VCaP (cell line): ENCODE measurements around the gene CPT1B.

ENCODE experiments used
- H3K27ac ChIP-seq: fragments of 450-650 bp; 2 replicates; pipeline ENCODE4 v1.5.1; 2017
- CTCF ChIP-seq: fragments of 450-650 bp; conservative IDR thresholded peaks from 2 replicates; pipeline ENCODE4 v1.5.1; 2017; ENCODE audit warnings: mild to moderate bottlenecking, moderate library complexity

Gene CPT1B

GRCh38 chr22:50587407-50587806, 9.2 kb upstream of the CPT1B start:
- no peak overlapping the region for H3K27ac ChIP-seq
- no peak for TF ChIP-seq CTCF

GRCh38 chr22:50586416-50586815, 8.2 kb upstream of the CPT1B start:
- no peak for TF ChIP-seq CTCF
- H3K27ac ChIP-seq, result no peak overlapping the region

GRCh38 chr22:50585781-50586180, 7.6 kb upstream of the CPT1B start:
- no peak for TF ChIP-seq CTCF
- no peak overlapping the region for H3K27ac ChIP-seq

- H3K27ac ChIP-seq, result no peak overlapping the region
- no peak for TF ChIP-seq CTCF
These were observed 7.0 kb upstream of the CPT1B start for GRCh38 chr22:50585238-50585637.

GRCh38 chr22:50584106-50585096, 6.2 kb upstream of the CPT1B start:
- H3K27ac ChIP-seq, result no peak overlapping the region
- no peak for TF ChIP-seq CTCF

GRCh38 chr22:50583294-50583861, 5.2 kb upstream of the CPT1B start:
- no peak for TF ChIP-seq CTCF

GRCh38 chr22:50582493-50583293, 4.5 kb upstream of the CPT1B start, which contains the start of gene CHKB:
TSS of gene CHKB (minus strand) at chr22:50582849. CDS start at chr22:50582781, 68 bp downstream.
- peak within 1 kb of the TSS; percentile 89 for H3K27ac ChIP-seq
- TF ChIP-seq CTCF, result no peak

More at GRCh38 chr22:50583294-50583861, 5.2 kb upstream of the CPT1B start:
- peak overlapping the region; percentile 89 for H3K27ac ChIP-seq
